Panc1 (cell line): Measurements from ENCODE around the gene GPC6.
"Not testable (repeated sequence)": the region's sequence is repeated elsewhere in the genome, so short reads cannot be mapped to it uniquely, and the experiment has no call there.

Source experiments
- CTCF ChIP-seq: fragments of 450-650 bp; IDR thresholded peaks from 2 replicates; pipeline ENCODE4 v1.5.1; 2017; ENCODE audit warnings: mild to moderate bottlenecking
- POLR2AphosphoS5 ChIP-seq: IDR thresholded peaks from 2 replicates; pipeline ENCODE4 v1.6.1; 2012; ENCODE audit warnings: mild to moderate bottlenecking, low read depth, low read length, moderate library complexity
- SIN3A ChIP-seq: IDR thresholded peaks from 2 replicates; pipeline ENCODE4 v1.6.1; 2012; ENCODE audit warnings: low read depth, mild to moderate bottlenecking, low read length, moderate library complexity, borderline replicate concordance; ENCODE audit not compliant: insufficient read depth
- TCF7L2 ChIP-seq: IDR thresholded peaks from 2 replicates; pipeline ENCODE4 v1.6.1; 2011; ENCODE audit warnings: mild to moderate bottlenecking, low read depth, low read length, inconsistent platforms
- TF ChIP-seq, protein P1 (sequence below), 2 experiments: IDR thresholded peaks; 2 replicates each; pipeline ENCODE4 v1.6.1; 2011 to 2012; ENCODE audit warnings: low read depth in 2 of 2, control low read depth in 1 of 2, low read length in 1 of 2, mild to moderate bottlenecking in 1 of 2, moderate library complexity in 1 of 2; ENCODE audit not compliant: insufficient read depth in 1 of 2

- not testable (repeated sequence) for TF ChIP-seq CTCF, POLR2AphosphoS5, SIN3A, TCF7L2
- TF ChIP-seq, protein P1, sequence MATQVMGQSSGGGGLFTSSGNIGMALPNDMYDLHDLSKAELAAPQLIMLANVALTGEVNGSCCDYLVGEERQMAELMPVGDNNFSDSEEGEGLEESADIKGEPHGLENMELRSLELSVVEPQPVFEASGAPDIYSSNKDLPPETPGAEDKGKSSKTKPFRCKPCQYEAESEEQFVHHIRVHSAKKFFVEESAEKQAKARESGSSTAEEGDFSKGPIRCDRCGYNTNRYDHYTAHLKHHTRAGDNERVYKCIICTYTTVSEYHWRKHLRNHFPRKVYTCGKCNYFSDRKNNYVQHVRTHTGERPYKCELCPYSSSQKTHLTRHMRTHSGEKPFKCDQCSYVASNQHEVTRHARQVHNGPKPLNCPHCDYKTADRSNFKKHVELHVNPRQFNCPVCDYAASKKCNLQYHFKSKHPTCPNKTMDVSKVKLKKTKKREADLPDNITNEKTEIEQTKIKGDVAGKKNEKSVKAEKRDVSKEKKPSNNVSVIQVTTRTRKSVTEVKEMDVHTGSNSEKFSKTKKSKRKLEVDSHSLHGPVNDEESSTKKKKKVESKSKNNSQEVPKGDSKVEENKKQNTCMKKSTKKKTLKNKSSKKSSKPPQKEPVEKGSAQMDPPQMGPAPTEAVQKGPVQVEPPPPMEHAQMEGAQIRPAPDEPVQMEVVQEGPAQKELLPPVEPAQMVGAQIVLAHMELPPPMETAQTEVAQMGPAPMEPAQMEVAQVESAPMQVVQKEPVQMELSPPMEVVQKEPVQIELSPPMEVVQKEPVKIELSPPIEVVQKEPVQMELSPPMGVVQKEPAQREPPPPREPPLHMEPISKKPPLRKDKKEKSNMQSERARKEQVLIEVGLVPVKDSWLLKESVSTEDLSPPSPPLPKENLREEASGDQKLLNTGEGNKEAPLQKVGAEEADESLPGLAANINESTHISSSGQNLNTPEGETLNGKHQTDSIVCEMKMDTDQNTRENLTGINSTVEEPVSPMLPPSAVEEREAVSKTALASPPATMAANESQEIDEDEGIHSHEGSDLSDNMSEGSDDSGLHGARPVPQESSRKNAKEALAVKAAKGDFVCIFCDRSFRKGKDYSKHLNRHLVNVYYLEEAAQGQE (IDR thresholded peaks at IDR 0.05; ENCODE audit: insufficient read depth in 1 of 2, low read depth in 2 of 2, low read length in 1 of 2), result not testable (repeated sequence)
Observed at GRCh38 chr13:94343687-94344086, 1117.1 kb downstream of the GPC6 start.
